Stomach (tissue), 9 donors: Measurements from ENCODE around the gene NSUN6. TPM values are rescaled to one million over a fixed set of nuclear protein-coding genes. Genes with fewer than 3 reads are reported as not detected.

Experiments used
- DNase-seq, 2 donors: peaks; one replicate each; pipeline versions ENCODE4 v3.0.0 to v3.0.0-alpha.2; 2013 to 2019
- H3K27ac ChIP-seq, 5 donors: fragments of 200-600 bp in 4 of 5; sonication (generic) in 4 of 5; one replicate each; pipeline ENCODE4 v1.5.1; 2013 to 2019; ENCODE audit warnings: mild to moderate bottlenecking in 1 of 5, moderate library complexity in 1 of 5
- H3K27me3 ChIP-seq, 3 donors: fragments of 200-600 bp; sonication (generic); one replicate each; pipeline ENCODE4 v1.5.1; 2017 to 2019; ENCODE audit warnings: mixed run types in 1 of 3
- H3K36me3 ChIP-seq, 4 donors: fragments of 200-600 bp; sonication (generic); 1 replicate in 3 of 4; 2 replicates in 1 of 4; pipeline ENCODE4 v1.5.1; 2016 to 2019
- H3K4me1 ChIP-seq, 4 donors: fragments of 200-600 bp; sonication (generic); one replicate each; pipeline ENCODE4 v1.5.1; 2016 to 2019
- H3K4me3 ChIP-seq, 4 donors: fragments of 200-600 bp; sonication (generic) in 3 of 4; one replicate each; pipeline ENCODE4 v1.5.1; 2016 to 2019; ENCODE audit warnings: mild to moderate bottlenecking in 1 of 4
- H3K9me3 ChIP-seq, 4 donors: fragments of 200-600 bp; sonication (generic); one replicate each; pipeline ENCODE4 v1.5.1; 2016 to 2019
- EP300 ChIP-seq: sonication (generic); formaldehyde crosslinking; IDR thresholded peaks from one replicate; pipeline ENCODE4 v1.6.1; 2017; ENCODE audit warnings: antibody characterized with exemption
- POLR2A ChIP-seq, 4 donors: fragments of 450-650 bp; IDR thresholded peaks; one replicate each; pipeline ENCODE4 v1.6.1; 2016; ENCODE audit warnings: antibody characterized with exemption in 4 of 4, control low read depth in 2 of 4, mild to moderate bottlenecking in 1 of 4, moderate library complexity in 1 of 4
- POLR2AphosphoS5 ChIP-seq, 3 donors: sonication (generic); formaldehyde crosslinking; IDR thresholded peaks; one replicate each; pipeline ENCODE4 v1.6.1; 2016; ENCODE audit warnings: antibody characterized with exemption in 3 of 3
- WGBS, 5 donors: extraction: QIAGEN DNeasy Blood & Tissue Kit in 3 of 5; methylation state at CpG; one replicate each; pipeline versions ENCODE4 v1.1.5 to v1.1.7; 2013 to 2018; 5-methylcytosine and 5-hydroxymethylcytosine counted together
- intact Hi-C: fragments of 100-400 bp; cut with DNase I; formaldehyde crosslinking; loops from one replicate; pipeline ENCODE4 v1.15.1; 2023; ENCODE audit warnings: low total_unique reads
- polyA plus RNA-seq, 3 donors: library from polyadenylated mRNA; stranded (reverse); fragments of 200-250 nt; gene quantifications; one replicate each; pipeline ENCODE4 v1.2.3, GENCODE V29; 2013
- total RNA-seq, 5 donors: library from RNA; depleted of rRNA; stranded (reverse); fragments of >200 nt; gene quantifications; one replicate each; pipeline versions ENCODE4 v1.1.0 to v1.2.3, GENCODE V29; 2014 to 2016
- TF ChIP-seq, protein P1 (sequence below), 7 experiments: fragments of 450-650 bp in 4 of 7; fragments of 200-600 bp in 3 of 7; sonication (generic) in 3 of 7; IDR thresholded peaks; one replicate each; pipeline ENCODE4 v1.5.1; 2016 to 2019; ENCODE audit warnings: antibody characterized with exemption in 7 of 7, control low read depth in 2 of 7, mild to moderate bottlenecking in 1 of 7
- donor health status: healthy with polysubstance abuse.
- donor health status: Bipolar disorder and iron deficiency.
- donor health status: healthy.

Gene NSUN6
- total and polyA plus RNA-seq, 8 donors: 3.1 to 52.7 (median 8.2) TPM

DNA sequence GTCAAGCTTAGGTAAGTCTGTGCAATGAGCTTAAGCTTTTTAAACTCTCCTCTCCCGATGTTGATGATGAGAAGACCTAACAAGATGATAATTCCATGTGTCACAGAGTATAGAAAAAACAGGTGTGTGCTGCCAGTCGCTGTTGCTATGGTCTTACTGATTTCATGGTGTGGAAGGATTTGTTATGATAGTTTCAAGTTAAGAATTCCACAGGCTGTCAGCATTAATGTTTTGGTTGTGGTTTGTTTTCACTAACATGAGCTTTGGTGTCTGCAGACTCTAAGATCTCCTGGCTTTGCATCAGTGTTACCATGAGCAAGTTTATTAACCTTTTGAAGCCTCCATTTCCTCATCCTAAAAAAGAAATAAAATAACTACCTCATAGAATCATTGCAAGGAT lies 123.7 kb downstream of the NSUN6 start:
- WGBS, 5 donors: 53 to 81% (median 70%) methylated on average over 2 of the region's 2 CpGs
- Histone ChIP-seq H3K27ac (no peak overlapping the region), H3K4me1 (peaks cover 0 to 12% (median 4%) of the 10 kb centered on the region in 4 donors), H3K9me3 (no peaks in the 10 kb centered on the region), H3K27me3 (no peaks in the 10 kb centered on the region), H3K4me3 (no peak overlapping the region), H3K36me3 (peaks cover 0 to 16% (median 5%) of the 10 kb centered on the region in 4 donors)
- intact Hi-C loops: no loop called here
- TF ChIP-seq, protein P1, sequence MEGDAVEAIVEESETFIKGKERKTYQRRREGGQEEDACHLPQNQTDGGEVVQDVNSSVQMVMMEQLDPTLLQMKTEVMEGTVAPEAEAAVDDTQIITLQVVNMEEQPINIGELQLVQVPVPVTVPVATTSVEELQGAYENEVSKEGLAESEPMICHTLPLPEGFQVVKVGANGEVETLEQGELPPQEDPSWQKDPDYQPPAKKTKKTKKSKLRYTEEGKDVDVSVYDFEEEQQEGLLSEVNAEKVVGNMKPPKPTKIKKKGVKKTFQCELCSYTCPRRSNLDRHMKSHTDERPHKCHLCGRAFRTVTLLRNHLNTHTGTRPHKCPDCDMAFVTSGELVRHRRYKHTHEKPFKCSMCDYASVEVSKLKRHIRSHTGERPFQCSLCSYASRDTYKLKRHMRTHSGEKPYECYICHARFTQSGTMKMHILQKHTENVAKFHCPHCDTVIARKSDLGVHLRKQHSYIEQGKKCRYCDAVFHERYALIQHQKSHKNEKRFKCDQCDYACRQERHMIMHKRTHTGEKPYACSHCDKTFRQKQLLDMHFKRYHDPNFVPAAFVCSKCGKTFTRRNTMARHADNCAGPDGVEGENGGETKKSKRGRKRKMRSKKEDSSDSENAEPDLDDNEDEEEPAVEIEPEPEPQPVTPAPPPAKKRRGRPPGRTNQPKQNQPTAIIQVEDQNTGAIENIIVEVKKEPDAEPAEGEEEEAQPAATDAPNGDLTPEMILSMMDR (IDR thresholded peaks at IDR 0.05): no peak
- no peak for TF ChIP-seq EP300
- no peak for TF ChIP-seq POLR2A (IDR thresholded peaks at IDR 0.05)
- TF ChIP-seq POLR2AphosphoS5 (IDR thresholded peaks at IDR 0.05): no peak
- no peak for DNase-seq

- H3K27me3 ChIP-seq: no peaks in the 10 kb centered on the region
- peaks cover 0 to 12% (median 4%) of the 10 kb centered on the region in 4 donors for H3K4me1 ChIP-seq
- H3K9me3 ChIP-seq: no peaks in the 10 kb centered on the region
- TF ChIP-seq, protein P1 (IDR thresholded peaks at IDR 0.05): no peak
- TF ChIP-seq POLR2A (IDR thresholded peaks at IDR 0.05): no peak
- no peak for TF ChIP-seq POLR2AphosphoS5 (IDR thresholded peaks at IDR 0.05)
- TF ChIP-seq EP300: no peak
- WGBS, 5 donors: 74 to 83% (median 80%) methylated on average over 2 of the region's 2 CpGs
- peak overlapping the region in 1 of 5 donors; percentile 57 for H3K27ac ChIP-seq
- intact Hi-C loops: no loop called here
- no peak overlapping the region for H3K4me3 ChIP-seq
- DNase-seq: no peak
- H3K36me3 ChIP-seq: peaks cover 0 to 29% (median 5%) of the 10 kb centered on the region in 4 donors
Observed at GRCh38 chr10:18523858-18524257, 127.5 kb downstream of the NSUN6 start.

DNA sequence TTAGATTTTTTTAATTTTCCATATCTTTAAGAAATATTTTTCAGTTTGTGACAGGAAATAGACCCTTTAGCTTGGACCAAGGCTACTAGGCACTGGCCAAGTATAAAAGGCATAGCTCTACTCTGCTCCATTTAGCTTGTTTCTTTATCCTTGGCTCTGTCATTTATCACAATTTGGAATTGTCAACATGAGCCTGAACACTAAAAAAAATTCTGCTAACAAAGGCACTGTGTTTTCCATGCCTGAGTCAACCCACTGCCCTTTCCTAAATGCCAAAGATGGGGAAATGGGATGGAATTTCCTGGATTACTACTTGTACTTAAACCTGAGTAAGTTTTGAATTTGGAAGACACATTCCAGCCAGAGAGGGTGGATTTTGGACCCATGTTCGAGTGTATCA lies 128.4 kb downstream of the NSUN6 start:
- Histone ChIP-seq H3K36me3 (peaks cover 0 to 38% (median 5%) of the 10 kb centered on the region in 4 donors), H3K4me1 (peaks cover 0 to 12% (median 4%) of the 10 kb centered on the region in 4 donors), H3K4me3 (no peak overlapping the region), H3K27me3 (no peaks in the 10 kb centered on the region), H3K27ac (peak overlapping the region in 1 of 5 donors; percentile 57), H3K9me3 (no peaks in the 10 kb centered on the region)
- intact Hi-C loops: no loop called here
- TF ChIP-seq POLR2A (IDR thresholded peaks at IDR 0.05): no peak
- peak in 1 of 3 donors; percentile 65 for TF ChIP-seq POLR2AphosphoS5 (IDR thresholded peaks at IDR 0.05)
- 17 to 39% (median 32%) methylated on average over 1 of the region's 1 CpG for WGBS, 5 donors
- no peak for DNase-seq

DNA sequence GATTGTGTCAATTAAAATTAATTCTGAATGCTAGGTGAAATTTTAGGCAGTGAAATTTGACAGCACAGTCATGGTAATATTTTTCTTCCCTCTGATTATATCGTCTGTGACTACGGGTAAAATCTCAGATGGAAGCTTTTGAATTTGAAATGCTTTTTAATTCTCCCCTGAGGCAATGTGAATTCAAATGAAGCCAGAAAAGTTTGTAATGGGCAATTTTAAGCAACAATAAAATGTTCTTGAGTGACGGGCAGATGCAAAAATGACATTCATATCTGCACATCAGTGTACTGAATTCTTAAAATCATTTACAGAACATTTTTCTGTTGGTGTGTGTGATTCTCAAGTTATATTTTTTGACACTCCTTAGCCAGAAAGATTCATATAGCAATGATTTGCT lies 134.5 kb downstream of the NSUN6 start:
- WGBS, 5 donors: 85 to 98% (median 94%) methylated on average over 3 of the region's 3 CpGs
- H3K9me3 ChIP-seq: peaks cover 0 to 5% (median 0%) of the 10 kb centered on the region in 4 donors
- no peak for DNase-seq
- no peaks in the 10 kb centered on the region for H3K27me3 ChIP-seq
- intact Hi-C loops: no loop called here
- H3K4me3 ChIP-seq: no peak overlapping the region
- no peaks in the 10 kb centered on the region for H3K4me1 ChIP-seq
- TF ChIP-seq POLR2A (IDR thresholded peaks at IDR 0.05) (no peak), EP300 (no peak), POLR2AphosphoS5 (IDR thresholded peaks at IDR 0.05) (no peak)
- TF ChIP-seq, protein P1 (IDR thresholded peaks at IDR 0.05): no peak
- no peak overlapping the region for H3K27ac ChIP-seq
- peaks cover 0 to 46% (median 5%) of the 10 kb centered on the region in 4 donors for H3K36me3 ChIP-seq

- H3K4me3 ChIP-seq: no peak overlapping the region
- no peak overlapping the region for H3K27ac ChIP-seq
- H3K27me3 ChIP-seq: no peaks in the 10 kb centered on the region
- TF ChIP-seq, protein P1 (IDR thresholded peaks at IDR 0.05): no peak
- no peak for TF ChIP-seq POLR2AphosphoS5 (IDR thresholded peaks at IDR 0.05)
- no peaks in the 10 kb centered on the region for H3K4me1 ChIP-seq
- no peak for DNase-seq
- intact Hi-C loops: no loop called here
- H3K9me3 ChIP-seq: peaks cover 0 to 5% (median 0%) of the 10 kb centered on the region in 4 donors
- peaks cover 0 to 23% (median 0%) of the 10 kb centered on the region in 4 donors for H3K36me3 ChIP-seq
Observed at GRCh38 chr10:18514537-18514936, 136.8 kb downstream of the NSUN6 start.
